GM12878 (cell line): ENCODE data around the gene MYO3B. TPM values are rescaled to one million over a fixed set of nuclear protein-coding genes. Genes with fewer than 3 reads are reported as not detected.

Experiments used
- ATAC-seq: fragments of 200-7000 bp; cut with Tn5 transposase; 3 replicates; pipeline ENCODE4 v1.9.1; 2020; ENCODE audit warnings: mild to moderate bottlenecking, moderate library complexity
- BruUV-seq: library from RNA; stranded (reverse); fragments of 400-500 nt; replicated peaks from 2 replicates; lab custom pipeline; 2021; lab: Mats Ljungman, UMichigan
- CTCF ChIA-PET: fragments of 300-600 bp; sonication (Branson Sonifier 250); formaldehyde crosslinking; extraction: SDS; loops from one replicate; lab custom pipeline; 2021; ENCODE audit warnings: inconsistent platforms; lab: Yijun Ruan, JAX
- POLR2A ChIA-PET: fragments of 350-600 bp; formaldehyde crosslinking; extraction: SDS; loops from one replicate; lab custom pipeline; 2021; ENCODE audit warnings: inconsistent platforms; lab: Charles Lee
- RAD21 ChIA-PET: fragments of 300-600 bp; sonication (Branson Sonifier 250); formaldehyde crosslinking; loops from one replicate; lab custom pipeline; 2023; ENCODE audit warnings: antibody characterized with exemption; ENCODE audit not compliant: unreplicated experiment; lab: Charles Lee
- SMC1A ChIA-PET: fragments of 300-600 bp; sonication (Branson Sonifier 250); formaldehyde crosslinking; loops from one replicate; lab custom pipeline; 2023; ENCODE audit not compliant: unreplicated experiment, uncharacterized antibody; lab: Charles Lee
- DNase-seq: peaks from one replicate; pipeline ENCODE4 v3.0.0-alpha.2; 2011; ENCODE audit warnings: low read depth, low spot score
- FAIRE-seq: peaks from 3 replicates; lab custom pipeline; 2011; peaks lifted over from hg19 to GRCh38; lab: Jason Lieb, UNC
- H2AFZ ChIP-seq: 2 replicates; pipeline ENCODE4 v1.6.0; 2011; ENCODE audit warnings: low read depth, low read length, control low read depth; ENCODE audit not compliant: control insufficient read depth
- H3K27ac ChIP-seq: 2 replicates; pipeline ENCODE4 v1.5.1; 2011; ENCODE audit warnings: control low read depth; ENCODE audit not compliant: control insufficient read depth, insufficient read depth
- H3K27me3 ChIP-seq, 2 experiments: replicated peaks in 1 of 2; 2 replicates each; pipeline versions ENCODE4 v1.6.0 to v1.6.1; 2011; ENCODE audit warnings: low read length in 1 of 2; ENCODE audit not compliant: control insufficient read depth in 2 of 2, insufficient read depth in 2 of 2
- H3K36me3 ChIP-seq, 2 experiments: 2 replicates each; pipeline ENCODE4 v1.5.1; 2011; ENCODE audit warnings: low read length in 1 of 2; ENCODE audit not compliant: control insufficient read depth in 2 of 2, insufficient read depth in 2 of 2
- H3K4me1 ChIP-seq: 2 replicates; pipeline ENCODE4 v1.6.1; 2011; ENCODE audit warnings: mild to moderate bottlenecking, low read length, moderate library complexity, mixed read lengths; ENCODE audit not compliant: control insufficient read depth, insufficient read depth
- H3K4me2 ChIP-seq: 2 replicates; pipeline ENCODE4 v1.6.0; 2011; ENCODE audit warnings: control low read depth; ENCODE audit not compliant: control insufficient read depth, insufficient read depth
- H3K4me3 ChIP-seq: fragments of 200-600 bp; sonication (generic); 2 replicates; pipeline ENCODE4 v1.5.1; 2016
- H3K79me2 ChIP-seq: 2 replicates; pipeline ENCODE4 v1.6.0; 2011; ENCODE audit warnings: low read length; ENCODE audit not compliant: control insufficient read depth, insufficient read depth
- H3K9ac ChIP-seq: 2 replicates; pipeline ENCODE4 v1.8.0; 2011; ENCODE audit warnings: low read length, control low read depth, mixed read lengths; ENCODE audit not compliant: control insufficient read depth, insufficient read depth
- H3K9me3 ChIP-seq: replicated peaks from 3 replicates; pipeline ENCODE4 v1.5.1; 2011; ENCODE audit warnings: mild to moderate bottlenecking, low read length; ENCODE audit not compliant: control insufficient read depth, insufficient read depth
- H4K20me1 ChIP-seq: 2 replicates; pipeline ENCODE4 v1.6.0; 2011; ENCODE audit not compliant: control insufficient read depth, insufficient read depth
- BCL11A ChIP-seq: IDR thresholded peaks from 2 replicates; pipeline ENCODE4 v1.6.1; 2011; ENCODE audit warnings: low read depth, low read length
- BMI1 ChIP-seq: fragments of 450-650 bp; IDR thresholded peaks from 2 replicates; pipeline ENCODE4 v1.6.1; 2016; ENCODE audit warnings: mild to moderate bottlenecking, moderate library complexity, borderline replicate concordance
- CHD1 ChIP-seq: IDR thresholded peaks from 2 replicates; pipeline ENCODE4 v1.6.1; 2012; ENCODE audit warnings: low read depth, low read length, improper control_type of control experiment
- CHD2 ChIP-seq: IDR thresholded peaks from 2 replicates; pipeline ENCODE4 v1.6.1; 2011; ENCODE audit warnings: low read depth, low read length, improper control_type of control experiment, borderline replicate concordance
- CHD4 ChIP-seq: fragments of 200-600 bp; sonication (generic); IDR thresholded peaks from 2 replicates; pipeline ENCODE4 v1.6.1; 2016; ENCODE audit warnings: mild to moderate bottlenecking
- MTA3 ChIP-seq: IDR thresholded peaks from 2 replicates; pipeline ENCODE4 v1.6.1; 2012; ENCODE audit warnings: low read length, inconsistent platforms, borderline replicate concordance
- MXI1 ChIP-seq: fragments of 150-350 bp; IDR thresholded peaks from 2 replicates; pipeline ENCODE4 v1.6.1; 2011; ENCODE audit warnings: low read depth, mild to moderate bottlenecking, inconsistent platforms, low read length, improper control_type of control experiment
- RUNX3 ChIP-seq: IDR thresholded peaks from 2 replicates; pipeline ENCODE4 v1.6.1; 2012; ENCODE audit warnings: low read length, inconsistent platforms
- SIN3A ChIP-seq: IDR thresholded peaks from 2 replicates; pipeline ENCODE4 v1.6.1; 2012; ENCODE audit warnings: low read depth, low read length, improper control_type of control experiment
- SMARCA5 ChIP-seq: fragments of 450-650 bp; IDR thresholded peaks from 2 replicates; pipeline ENCODE4 v1.6.1; 2017; ENCODE audit warnings: mild to moderate bottlenecking
- SREBF2 ChIP-seq: IDR thresholded peaks from 2 replicates; pipeline ENCODE4 v1.6.1; 2012; ENCODE audit warnings: mild to moderate bottlenecking, low read length
- TAF1 ChIP-seq: IDR thresholded peaks from 2 replicates; pipeline ENCODE4 v1.6.1; 2011; ENCODE audit warnings: mild to moderate bottlenecking, low read depth, low read length, borderline replicate concordance
- ZNF274 ChIP-seq: IDR thresholded peaks from one replicate; pipeline ENCODE4 v1.8.0; 2011; ENCODE audit not compliant: insufficient read length, insufficient read depth
- ZSCAN29 ChIP-seq: fragments of 450-650 bp; IDR thresholded peaks from 2 replicates; pipeline ENCODE4 v1.6.1; 2017; ENCODE audit warnings: mild to moderate bottlenecking, moderate library complexity
- in situ Hi-C: fragments of 300-500 bp; cut with MboI; formaldehyde crosslinking; loops from 9 replicates; pipeline ENCODE4 v1.14.3; 2018; ENCODE audit warnings: mixed read lengths
- intact Hi-C: fragments of 100-400 bp; cut with micrococcal nuclease; formaldehyde crosslinking; loops from one replicate; pipeline ENCODE4 v1.14.2; 2022; ENCODE audit not compliant: unreplicated experiment
- polyA plus RNA-seq, 11 experiments: library from polyadenylated mRNA; depleted of rRNA in 4 of 11; unstranded in 6 of 11; stranded (reverse) in 5 of 11; fragments of >200 nt; fragmentation: Nextera tagmentation in 4 of 11; fragmentation: Illumina TruSeq in 1 of 11; extraction: Ambion mirVana in 4 of 11; extraction: Trizol in 1 of 11; gene quantifications; 1 replicate in 1 of 11; 2 replicates in 10 of 11; pipeline versions ENCODE4 v1.2.1 to v1.2.3, GENCODE V29; 2011 to 2016; ENCODE audit warnings: inconsistent platforms in 2 of 11, missing spikeins in 2 of 11, low read depth in 1 of 11
- total RNA-seq, 4 experiments: library from RNA; depleted of rRNA in 3 of 4; stranded (reverse); fragments of >200 nt in 3 of 4; fragmentation: Illumina TruSeq in 1 of 4; extraction: Trizol in 1 of 4; gene quantifications; 2 replicates each; pipeline versions ENCODE4 v1.2.1 to v1.2.3, GENCODE V29; 2013 to 2021
- TF ChIP-seq, protein P1 (sequence below): IDR thresholded peaks from 2 replicates; pipeline ENCODE4 v1.6.1; 2012; ENCODE audit warnings: low read depth, low read length, improper control_type of control experiment
- TF ChIP-seq, protein P2 (sequence below): fragments of 450-650 bp; IDR thresholded peaks from 2 replicates; pipeline ENCODE4 v1.6.1; 2017; ENCODE audit warnings: low read depth, mild to moderate bottlenecking, moderate library complexity
- TF ChIP-seq, protein P3 (sequence below): fragments of 450-650 bp; IDR thresholded peaks from 2 replicates; pipeline ENCODE4 v1.6.1; 2017; ENCODE audit warnings: borderline replicate concordance
- TF ChIP-seq, protein P4 (sequence below): IDR thresholded peaks from 2 replicates; pipeline ENCODE4 v1.6.1; 2011; ENCODE audit warnings: borderline replicate concordance, low read depth, mild to moderate bottlenecking, moderate library complexity, low read length; ENCODE audit not compliant: insufficient read depth, poor library complexity, severe bottlenecking

The MYO3B gene
- total and polyA plus RNA-seq, 10 of the 15 experiments (the other 5 are each of a cell fraction or from before 2014, with no cell fraction given): 1.1 to 7.1 (median 2.1) TPM

DNA sequence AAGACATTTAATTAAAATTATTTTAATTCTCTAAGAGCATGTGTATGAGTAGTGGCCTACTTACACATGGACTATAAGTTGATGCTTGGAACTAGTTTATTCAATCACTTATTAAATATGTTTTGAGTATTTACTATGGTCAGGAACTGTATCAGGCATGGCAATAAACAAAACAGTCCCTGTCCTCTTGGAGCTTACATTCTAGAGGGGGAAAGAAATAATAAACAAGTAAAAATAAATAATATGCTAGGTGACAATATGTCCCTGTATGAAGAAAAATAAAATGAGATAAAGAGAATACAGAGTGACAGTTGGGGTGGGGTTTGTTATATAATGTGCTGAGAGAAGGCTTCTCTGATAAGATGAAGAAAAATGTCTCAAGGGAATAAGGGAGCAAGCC is 74.5 kb downstream of the MYO3B start:
- Histone ChIP-seq H2AFZ (no peak overlapping the region), H3K4me3 (no peak overlapping the region), H3K9me3 (no peaks in the 10 kb centered on the region; the same call in 2 of the 3 replicates), H3K27me3 (no peaks in the 10 kb centered on the region), H3K4me2 (no peak overlapping the region), H3K27ac (no peak overlapping the region), H3K4me1 (no peaks in the 10 kb centered on the region), H3K36me3 (no peaks in the 10 kb centered on the region), H4K20me1 (no peaks in the 10 kb centered on the region), H3K9ac (no peak overlapping the region), H3K79me2 (no peaks in the 10 kb centered on the region)
- SMC1A ChIA-PET: no interaction called here
- DNase-seq (no peak), ATAC-seq (no peak), FAIRE-seq (no peak)
- RAD21 ChIA-PET: no interaction called here
- POLR2A ChIA-PET: no interaction called here
- intact Hi-C loops: no loop called here
- CTCF ChIA-PET: interaction anchor here (1.0 to 1.7 kb wide), 2 partner anchors 10 to 15 kb away, joined by 3 to 4 read pairs; no protein-coding TSS in a partner anchor
- TF ChIP-seq SIN3A (no peak), CHD2 (no peak), CHD1 (no peak), SREBF2 (no peak), CHD4 (no peak), BMI1 (no peak), ZSCAN29 (no peak), TAF1 (no peak), RUNX3 (no peak), ZNF274 (no peak), MXI1 (no peak), SMARCA5 (no peak), BCL11A (no peak), MTA3 (no peak)
- TF ChIP-seq, protein P1, sequence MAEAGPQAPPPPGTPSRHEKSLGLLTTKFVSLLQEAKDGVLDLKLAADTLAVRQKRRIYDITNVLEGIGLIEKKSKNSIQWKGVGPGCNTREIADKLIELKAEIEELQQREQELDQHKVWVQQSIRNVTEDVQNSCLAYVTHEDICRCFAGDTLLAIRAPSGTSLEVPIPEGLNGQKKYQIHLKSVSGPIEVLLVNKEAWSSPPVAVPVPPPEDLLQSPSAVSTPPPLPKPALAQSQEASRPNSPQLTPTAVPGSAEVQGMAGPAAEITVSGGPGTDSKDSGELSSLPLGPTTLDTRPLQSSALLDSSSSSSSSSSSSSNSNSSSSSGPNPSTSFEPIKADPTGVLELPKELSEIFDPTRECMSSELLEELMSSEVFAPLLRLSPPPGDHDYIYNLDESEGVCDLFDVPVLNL: no peak
- TF ChIP-seq, protein P2, sequence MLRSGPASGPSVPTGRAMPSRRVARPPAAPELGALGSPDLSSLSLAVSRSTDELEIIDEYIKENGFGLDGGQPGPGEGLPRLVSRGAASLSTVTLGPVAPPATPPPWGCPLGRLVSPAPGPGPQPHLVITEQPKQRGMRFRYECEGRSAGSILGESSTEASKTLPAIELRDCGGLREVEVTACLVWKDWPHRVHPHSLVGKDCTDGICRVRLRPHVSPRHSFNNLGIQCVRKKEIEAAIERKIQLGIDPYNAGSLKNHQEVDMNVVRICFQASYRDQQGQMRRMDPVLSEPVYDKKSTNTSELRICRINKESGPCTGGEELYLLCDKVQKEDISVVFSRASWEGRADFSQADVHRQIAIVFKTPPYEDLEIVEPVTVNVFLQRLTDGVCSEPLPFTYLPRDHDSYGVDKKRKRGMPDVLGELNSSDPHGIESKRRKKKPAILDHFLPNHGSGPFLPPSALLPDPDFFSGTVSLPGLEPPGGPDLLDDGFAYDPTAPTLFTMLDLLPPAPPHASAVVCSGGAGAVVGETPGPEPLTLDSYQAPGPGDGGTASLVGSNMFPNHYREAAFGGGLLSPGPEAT: no peak
- TF ChIP-seq, protein P3, sequence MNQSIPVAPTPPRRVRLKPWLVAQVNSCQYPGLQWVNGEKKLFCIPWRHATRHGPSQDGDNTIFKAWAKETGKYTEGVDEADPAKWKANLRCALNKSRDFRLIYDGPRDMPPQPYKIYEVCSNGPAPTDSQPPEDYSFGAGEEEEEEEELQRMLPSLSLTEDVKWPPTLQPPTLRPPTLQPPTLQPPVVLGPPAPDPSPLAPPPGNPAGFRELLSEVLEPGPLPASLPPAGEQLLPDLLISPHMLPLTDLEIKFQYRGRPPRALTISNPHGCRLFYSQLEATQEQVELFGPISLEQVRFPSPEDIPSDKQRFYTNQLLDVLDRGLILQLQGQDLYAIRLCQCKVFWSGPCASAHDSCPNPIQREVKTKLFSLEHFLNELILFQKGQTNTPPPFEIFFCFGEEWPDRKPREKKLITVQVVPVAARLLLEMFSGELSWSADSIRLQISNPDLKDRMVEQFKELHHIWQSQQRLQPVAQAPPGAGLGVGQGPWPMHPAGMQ: no peak
- TF ChIP-seq, protein P4, sequence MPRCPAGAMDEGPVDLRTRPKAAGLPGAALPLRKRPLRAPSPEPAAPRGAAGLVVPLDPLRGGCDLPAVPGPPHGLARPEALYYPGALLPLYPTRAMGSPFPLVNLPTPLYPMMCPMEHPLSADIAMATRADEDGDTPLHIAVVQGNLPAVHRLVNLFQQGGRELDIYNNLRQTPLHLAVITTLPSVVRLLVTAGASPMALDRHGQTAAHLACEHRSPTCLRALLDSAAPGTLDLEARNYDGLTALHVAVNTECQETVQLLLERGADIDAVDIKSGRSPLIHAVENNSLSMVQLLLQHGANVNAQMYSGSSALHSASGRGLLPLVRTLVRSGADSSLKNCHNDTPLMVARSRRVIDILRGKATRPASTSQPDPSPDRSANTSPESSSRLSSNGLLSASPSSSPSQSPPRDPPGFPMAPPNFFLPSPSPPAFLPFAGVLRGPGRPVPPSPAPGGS: no peak
- in situ Hi-C loops: no loop called here
- BruUV-seq: no TSS peak
